GM19351 (cell line): ENCODE data around the gene H2BK1.

ENCODE experiments used
- ATAC-seq: cut with Tn5 transposase; IDR thresholded peaks from one replicate; pipeline ENCODE4 v1.9.1; 2021; ENCODE audit warnings: mild to moderate bottlenecking, moderate library complexity; ENCODE audit not compliant: unreplicated experiment

H2BK1 gene

GRCh38 chr7:151205730-151206129 lies 4.6 kb downstream of the H2BK1 start:
- ATAC-seq, result no peak

GRCh38 chr7:151204383-151205032 lies 5.8 kb downstream of the H2BK1 start:
- ATAC-seq, result no peak

- no peak for ATAC-seq
Measured at GRCh38 chr7:151202836-151203235, 7.5 kb downstream of the H2BK1 start.

- no peak for ATAC-seq
Measured at GRCh38 chr7:151201751-151202150, 8.5 kb downstream of the H2BK1 start.

- no peak for ATAC-seq
Measured at GRCh38 chr7:151201344-151201743, 8.9 kb downstream of the H2BK1 start.

- no peak for ATAC-seq
Measured at GRCh38 chr7:151198945-151199848, 11.1 kb downstream of the H2BK1 start.

- ATAC-seq, result no peak
Measured at GRCh38 chr7:151197932-151198331, 12.4 kb downstream of the H2BK1 start.

GRCh38 chr7:151195616-151196450 lies 14.5 kb downstream of the H2BK1 start:
- no peak for ATAC-seq

- no peak for ATAC-seq
Measured at GRCh38 chr7:151194188-151194587, 16.1 kb downstream of the H2BK1 start.

GRCh38 chr7:151193203-151193978 lies 16.9 kb downstream of the H2BK1 start:
- ATAC-seq, result no peak

GRCh38 chr7:151192002-151192539 lies 18.2 kb downstream of the H2BK1 start:
- no peak for ATAC-seq

GRCh38 chr7:151191544-151191943 lies 18.7 kb downstream of the H2BK1 start:
- ATAC-seq, result no peak

GRCh38 chr7:151189038-151189437 lies 21.2 kb downstream of the H2BK1 start:
- no peak for ATAC-seq

GRCh38 chr7:151188252-151188542 lies 22.1 kb downstream of the H2BK1 start:
- ATAC-seq, result no peak

GRCh38 chr7:151187409-151188251 lies 22.7 kb downstream of the H2BK1 start:
- ATAC-seq, result no peak

GRCh38 chr7:151186640-151187408 lies 23.5 kb downstream of the H2BK1 start, which contains the start of gene ASB10:
TSS of gene ASB10 (minus strand) at chr7:151187250. CDS start at chr7:151187130, 120 bp downstream.
- ATAC-seq, result no peak

GRCh38 chr7:151185762-151186639 lies 24.3 kb downstream of the H2BK1 start:
- no peak for ATAC-seq

GRCh38 chr7:151181011-151181431 lies 29.3 kb downstream of the H2BK1 start:
- ATAC-seq, result no peak
